Gastrocnemius medialis (tissue), 4 donors: Measurements from ENCODE around the gene NRG4. TPM values are rescaled to one million over a fixed set of nuclear protein-coding genes. Genes with fewer than 3 reads are reported as not detected.

Experiments
- ATAC-seq, 2 donors: fragments of 150-250 bp; one replicate each; pipeline ENCODE4 v1.9.1; 2016
- DNase-seq, 2 donors: peaks; one replicate each; pipeline ENCODE4 v3.0.0-alpha.2; 2019
- H3K27ac ChIP-seq, 4 donors: fragments of 200-600 bp; sonication (generic); 1 replicate in 1 of 4; 2 replicates in 3 of 4; pipeline ENCODE4 v1.5.1; 2016 to 2018; ENCODE audit warnings: mild to moderate bottlenecking in 2 of 4, moderate library complexity in 1 of 4
- H3K27me3 ChIP-seq, 3 donors: fragments of 200-600 bp; sonication (generic) in 2 of 3; 1 replicate in 1 of 3; 2 replicates in 2 of 3; pipeline versions ENCODE4 v1.5.1 to v1.6.0; 2016 to 2019; ENCODE audit warnings: mild to moderate bottlenecking in 1 of 3, moderate library complexity in 1 of 3
- H3K36me3 ChIP-seq, 2 donors: fragments of 200-600 bp; sonication (generic) in 1 of 2; one replicate each; pipeline ENCODE4 v1.5.1; 2017 to 2018
- H3K4me1 ChIP-seq, 2 donors: fragments of 200-600 bp; sonication (generic) in 1 of 2; one replicate each; pipeline ENCODE4 v1.5.1; 2016 to 2017; ENCODE audit warnings: mild to moderate bottlenecking in 2 of 2
- H3K4me3 ChIP-seq, 4 donors: fragments of 200-600 bp; sonication (generic) in 3 of 4; 1 replicate in 1 of 4; 2 replicates in 3 of 4; pipeline ENCODE4 v1.5.1; 2016 to 2019; ENCODE audit warnings: mild to moderate bottlenecking in 2 of 4
- H3K9me3 ChIP-seq, 3 donors: fragments of 200-600 bp; sonication (generic) in 2 of 3; 1 replicate in 1 of 3; 2 replicates in 2 of 3; pipeline ENCODE4 v1.5.1; 2016 to 2019
- CTCF ChIP-seq, 5 experiments: fragments of 450-650 bp in 3 of 5; fragments of 200-600 bp in 2 of 5; sonication (generic) in 2 of 5; IDR thresholded peaks in 4 of 5; conservative IDR thresholded peaks in 1 of 5; 1 replicate in 4 of 5; 2 replicates in 1 of 5; pipeline ENCODE4 v1.5.1; 2016 to 2019; ENCODE audit warnings: antibody characterized with exemption in 5 of 5, mild to moderate bottlenecking in 3 of 5, moderate library complexity in 3 of 5
- POLR2A ChIP-seq, 2 donors: fragments of 450-650 bp; IDR thresholded peaks; one replicate each; pipeline ENCODE4 v1.6.1; 2017; ENCODE audit warnings: antibody characterized with exemption in 2 of 2, mild to moderate bottlenecking in 2 of 2, moderate library complexity in 2 of 2
- in situ Hi-C, 4 donors: fragments of 200-750 bp; cut with MboI; loops; one replicate each; pipeline versions ENCODE4 v1.15.0 to v1.8.0; 2017; ENCODE audit warnings: low sequenced_read_pairs in 4 of 4
- intact Hi-C: fragments of 100-400 bp; cut with DNase I; formaldehyde crosslinking; loops from one replicate; pipeline ENCODE4 v1.15.1; 2023; ENCODE audit warnings: low total_unique reads
- total RNA-seq, 4 donors: library from RNA; depleted of rRNA; stranded (reverse); fragments of >200 nt; gene quantifications; one replicate each; pipeline versions ENCODE4 v1.1.0 to v1.2.3, GENCODE V29; 2016

Gene NRG4
- total RNA-seq, 4 donors from 2014 or later: 2.0 to 9.8 (median 3.4) TPM

DNA sequence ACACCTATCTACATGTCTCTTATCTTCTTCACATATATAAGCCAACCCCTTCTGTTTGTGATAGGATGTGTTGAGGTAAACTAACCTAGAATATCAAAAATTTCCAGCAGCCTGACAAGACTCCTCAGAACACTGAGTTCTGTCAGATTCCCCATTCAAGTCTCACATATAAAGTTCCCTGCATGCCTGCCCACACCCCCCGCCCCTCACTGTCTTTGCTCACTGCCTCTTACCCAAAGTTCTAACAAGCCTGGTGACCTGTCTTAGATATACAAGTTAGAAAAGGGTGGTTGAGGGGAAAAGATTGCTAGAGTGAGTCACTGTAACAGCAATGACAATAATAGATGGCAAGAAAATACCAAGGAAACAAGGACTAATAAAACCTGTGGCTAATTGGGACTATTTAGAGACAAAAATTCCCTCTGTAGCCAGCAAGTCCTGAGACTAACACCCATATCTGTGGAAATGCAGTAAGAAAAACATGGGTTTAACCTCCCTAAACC is 68.5 kb downstream of the NRG4 start:
- H3K4me1 ChIP-seq: no peaks in the 10 kb centered on the region
- no peak overlapping the region for H3K4me3 ChIP-seq
- H3K36me3 ChIP-seq: no peaks in the 10 kb centered on the region
- no peaks in the 10 kb centered on the region for H3K27me3 ChIP-seq
- H3K9me3 ChIP-seq: no peaks in the 10 kb centered on the region
- H3K27ac ChIP-seq: no peak overlapping the region
- in situ Hi-C loops (no loop called here), intact Hi-C loops (no loop called here)
- TF ChIP-seq POLR2A (IDR thresholded peaks at IDR 0.05) (no peak), CTCF (IDR thresholded peaks at IDR 0.05 in 4 of 5, conservative IDR thresholded peaks at IDR 0.05 in 1 of 5) (no peak)
- ATAC-seq (no peak), DNase-seq (no peak)

GRCh38 chr15:75943246-75943645 is 69.0 kb downstream of the NRG4 start:
- Histone ChIP-seq H3K4me1 (no peaks in the 10 kb centered on the region), H3K27ac (no peak overlapping the region), H3K27me3 (no peaks in the 10 kb centered on the region), H3K36me3 (no peaks in the 10 kb centered on the region), H3K4me3 (no peak overlapping the region), H3K9me3 (no peaks in the 10 kb centered on the region)
- DNase-seq (no peak), ATAC-seq (no peak)
- TF ChIP-seq CTCF (IDR thresholded peaks at IDR 0.05 in 4 of 5, conservative IDR thresholded peaks at IDR 0.05 in 1 of 5) (no peak), POLR2A (IDR thresholded peaks at IDR 0.05) (no peak)
- intact Hi-C loops: no loop called here
- in situ Hi-C loops: no loop called here

DNA sequence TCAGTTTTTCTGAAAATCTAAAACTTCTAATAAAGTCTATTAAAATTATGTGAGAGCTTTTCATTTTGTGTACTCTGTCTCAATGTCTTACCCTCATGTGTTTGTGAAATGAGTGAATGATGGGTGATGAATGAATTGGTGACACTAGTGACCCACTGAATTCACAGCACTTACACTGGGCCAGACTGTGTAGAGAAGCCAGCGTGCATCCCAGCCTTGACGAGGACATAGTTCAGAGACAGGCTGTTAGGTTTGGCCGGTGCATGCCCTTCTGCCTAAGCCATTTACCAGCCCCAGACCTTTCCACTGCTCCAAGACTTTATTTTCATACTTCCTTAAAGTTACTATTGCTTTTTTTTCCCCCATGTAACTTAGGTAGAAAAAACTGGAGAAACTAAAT is 69.8 kb downstream of the NRG4 start:
- Histone ChIP-seq H3K4me3 (no peak overlapping the region), H3K27me3 (no peaks in the 10 kb centered on the region), H3K4me1 (no peaks in the 10 kb centered on the region), H3K36me3 (no peaks in the 10 kb centered on the region), H3K27ac (no peak overlapping the region), H3K9me3 (no peaks in the 10 kb centered on the region)
- DNase-seq (no peak), ATAC-seq (no peak)
- no peak for TF ChIP-seq CTCF (IDR thresholded peaks at IDR 0.05 in 4 of 5, conservative IDR thresholded peaks at IDR 0.05 in 1 of 5)
- TF ChIP-seq POLR2A (IDR thresholded peaks at IDR 0.05): no peak
- in situ Hi-C loops (no loop called here), intact Hi-C loops (no loop called here)

DNA sequence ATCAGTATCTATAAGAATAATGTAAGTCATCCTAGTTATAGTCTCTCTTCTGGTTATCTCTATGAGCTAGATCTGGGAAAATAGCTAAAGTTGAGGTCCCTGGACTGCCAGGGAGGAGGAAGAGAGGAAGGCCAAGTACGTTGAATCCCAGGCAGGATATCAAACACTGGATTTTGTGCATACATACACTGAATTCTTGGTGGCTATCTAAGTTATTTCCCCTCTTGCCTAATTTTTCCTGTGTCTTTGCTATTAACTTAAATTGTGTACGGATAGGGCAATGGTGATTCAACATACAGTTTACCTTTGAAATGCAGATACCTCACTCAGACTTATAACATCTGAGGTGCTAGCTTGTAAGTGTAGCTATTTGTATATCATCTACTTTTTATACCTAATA is 81.4 kb downstream of the NRG4 start:
- DNase-seq (no peak), ATAC-seq (no peak)
- Histone ChIP-seq H3K9me3 (no peaks in the 10 kb centered on the region), H3K27me3 (no peaks in the 10 kb centered on the region), H3K4me3 (no peak overlapping the region), H3K27ac (no peak overlapping the region), H3K36me3 (peaks cover 0 to 44% of the 10 kb centered on the region in 2 donors), H3K4me1 (peaks cover 6 to 8% of the 10 kb centered on the region in 2 donors)
- intact Hi-C loops (loop anchor here (1.0 kb wide), 1 partner anchor 57 kb away; no protein-coding TSS in a partner anchor), in situ Hi-C loops (no loop called here)
- TF ChIP-seq CTCF (IDR thresholded peaks at IDR 0.05 in 4 of 5, conservative IDR thresholded peaks at IDR 0.05 in 1 of 5) (no peak), POLR2A (IDR thresholded peaks at IDR 0.05) (no peak)
